ENCODE measurements around the gene F2. TPM values are rescaled to one million over a fixed set of nuclear protein-coding genes. Genes with fewer than 3 reads are reported as not detected.

F2 gene
- total RNA-seq, 1 donor = not detected

- H2AFZ ChIP-seq (ENCODE audit: low read length) = no peak overlapping the region
- no peaks in the 10 kb centered on the region for H3K79me2 ChIP-seq (ENCODE audit: insufficient read depth, low read length)
- DNase-seq (ENCODE audit: insufficient read length, low spot score, missing footprints) = peak; percentile 87
Measured at GRCh38 chr11:46729110-46730027, 10.4 kb downstream of the F2 start.

GRCh38 chr11:46731545-46731944, 12.5 kb downstream of the F2 start:
- DNase-seq (ENCODE audit: insufficient read length, low spot score, missing footprints) = no peak
- no peak overlapping the region for H3K4me2 ChIP-seq (ENCODE audit: insufficient read depth, low read length)
- peaks cover 3% of the 10 kb centered on the region for H3K4me1 ChIP-seq (ENCODE audit: insufficient read depth, low read length)
- H3K79me2 ChIP-seq (ENCODE audit: insufficient read depth, low read length) = no peaks in the 10 kb centered on the region
- H3K4me3 ChIP-seq (ENCODE audit: insufficient read depth, low read length) = no peak overlapping the region
- no peaks in the 10 kb centered on the region for H3K9me3 ChIP-seq (ENCODE audit: low read depth, low read length)
- H3K27ac ChIP-seq (ENCODE audit: low read depth, low read length) = no peak overlapping the region
- H3K27me3 ChIP-seq (ENCODE audit: insufficient read depth, low read length) = no peaks in the 10 kb centered on the region
- H3K36me3 ChIP-seq (ENCODE audit: insufficient read depth, low read length) = no peaks in the 10 kb centered on the region
- H2AFZ ChIP-seq (ENCODE audit: low read length) = no peak overlapping the region
- TF ChIP-seq, protein P1, sequence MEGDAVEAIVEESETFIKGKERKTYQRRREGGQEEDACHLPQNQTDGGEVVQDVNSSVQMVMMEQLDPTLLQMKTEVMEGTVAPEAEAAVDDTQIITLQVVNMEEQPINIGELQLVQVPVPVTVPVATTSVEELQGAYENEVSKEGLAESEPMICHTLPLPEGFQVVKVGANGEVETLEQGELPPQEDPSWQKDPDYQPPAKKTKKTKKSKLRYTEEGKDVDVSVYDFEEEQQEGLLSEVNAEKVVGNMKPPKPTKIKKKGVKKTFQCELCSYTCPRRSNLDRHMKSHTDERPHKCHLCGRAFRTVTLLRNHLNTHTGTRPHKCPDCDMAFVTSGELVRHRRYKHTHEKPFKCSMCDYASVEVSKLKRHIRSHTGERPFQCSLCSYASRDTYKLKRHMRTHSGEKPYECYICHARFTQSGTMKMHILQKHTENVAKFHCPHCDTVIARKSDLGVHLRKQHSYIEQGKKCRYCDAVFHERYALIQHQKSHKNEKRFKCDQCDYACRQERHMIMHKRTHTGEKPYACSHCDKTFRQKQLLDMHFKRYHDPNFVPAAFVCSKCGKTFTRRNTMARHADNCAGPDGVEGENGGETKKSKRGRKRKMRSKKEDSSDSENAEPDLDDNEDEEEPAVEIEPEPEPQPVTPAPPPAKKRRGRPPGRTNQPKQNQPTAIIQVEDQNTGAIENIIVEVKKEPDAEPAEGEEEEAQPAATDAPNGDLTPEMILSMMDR (IDR thresholded peaks at IDR 0.05; ENCODE audit: extremely low read depth, low read depth, low read length) = no peak
- no peaks in the 10 kb centered on the region for H4K20me1 ChIP-seq (ENCODE audit: insufficient read depth, low read length)

More at GRCh38 chr11:46729110-46730027, 10.4 kb downstream of the F2 start:
- H3K27me3 ChIP-seq (ENCODE audit: insufficient read depth, low read length) = no peaks in the 10 kb centered on the region
- H3K4me1 ChIP-seq (ENCODE audit: insufficient read depth, low read length) = no peaks in the 10 kb centered on the region
- TF ChIP-seq, protein P1 (IDR thresholded peaks at IDR 0.05; ENCODE audit: extremely low read depth, low read depth, low read length) = no peak
- H4K20me1 ChIP-seq (ENCODE audit: insufficient read depth, low read length) = no peaks in the 10 kb centered on the region
- no peaks in the 10 kb centered on the region for H3K9me3 ChIP-seq (ENCODE audit: low read depth, low read length)
- H3K4me3 ChIP-seq (ENCODE audit: insufficient read depth, low read length) = no peak overlapping the region
- H3K36me3 ChIP-seq (ENCODE audit: insufficient read depth, low read length) = no peaks in the 10 kb centered on the region
- no peak overlapping the region for H3K27ac ChIP-seq (ENCODE audit: low read depth, low read length)
- H3K4me2 ChIP-seq (ENCODE audit: insufficient read depth, low read length) = no peak overlapping the region

DNA sequence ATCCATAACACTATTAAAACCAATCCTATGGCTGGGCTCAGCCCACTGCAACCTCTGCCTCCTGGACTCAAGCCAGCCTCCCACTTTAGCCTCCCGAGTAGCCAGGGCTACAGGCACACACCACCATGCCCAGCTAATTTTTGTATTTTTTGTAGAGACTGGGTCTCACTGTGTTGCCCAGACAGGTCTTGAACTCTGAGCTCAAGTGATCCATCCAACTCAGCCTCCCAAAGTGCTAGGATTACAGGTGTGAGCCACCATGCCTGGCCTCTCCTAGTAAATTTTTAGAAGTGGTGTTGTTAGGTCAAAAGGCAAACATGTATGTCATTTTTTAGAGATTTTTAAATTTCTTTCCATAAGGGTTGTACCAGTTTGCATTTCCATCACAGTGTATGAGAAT, 14.2 kb downstream of the F2 start:
- no peaks in the 10 kb centered on the region for H3K79me2 ChIP-seq (ENCODE audit: insufficient read depth, low read length)

GRCh38 chr11:46736146-46736545, 17.1 kb downstream of the F2 start:
- Histone ChIP-seq H3K79me2 (ENCODE audit: insufficient read depth, low read length) (no peaks in the 10 kb centered on the region), H3K4me1 (ENCODE audit: insufficient read depth, low read length) (peaks cover 4% of the 10 kb centered on the region), H3K27ac (ENCODE audit: low read depth, low read length) (no peak overlapping the region), H3K4me3 (ENCODE audit: insufficient read depth, low read length) (no peak overlapping the region), H3K4me2 (ENCODE audit: insufficient read depth, low read length) (no peak overlapping the region), H3K27me3 (ENCODE audit: insufficient read depth, low read length) (no peaks in the 10 kb centered on the region), H3K36me3 (ENCODE audit: insufficient read depth, low read length) (peaks cover 3% of the 10 kb centered on the region), H4K20me1 (ENCODE audit: insufficient read depth, low read length) (no peaks in the 10 kb centered on the region), H2AFZ (ENCODE audit: low read length) (no peak overlapping the region), H3K9me3 (ENCODE audit: low read depth, low read length) (no peaks in the 10 kb centered on the region)
- TF ChIP-seq, protein P1 (IDR thresholded peaks at IDR 0.05; ENCODE audit: extremely low read depth, low read depth, low read length) = no peak
- DNase-seq (ENCODE audit: insufficient read length, low spot score, missing footprints) = no peak

More for the DNA sequence above, 14.2 kb downstream of the F2 start:
- Histone ChIP-seq H3K4me2 (ENCODE audit: insufficient read depth, low read length) (no peak overlapping the region), H3K9me3 (ENCODE audit: low read depth, low read length) (no peaks in the 10 kb centered on the region), H3K27ac (ENCODE audit: low read depth, low read length) (no peak overlapping the region), H4K20me1 (ENCODE audit: insufficient read depth, low read length) (no peaks in the 10 kb centered on the region), H3K4me1 (ENCODE audit: insufficient read depth, low read length) (peaks cover 4% of the 10 kb centered on the region), H3K4me3 (ENCODE audit: insufficient read depth, low read length) (no peak overlapping the region), H3K27me3 (ENCODE audit: insufficient read depth, low read length) (no peaks in the 10 kb centered on the region), H2AFZ (ENCODE audit: low read length) (no peak overlapping the region), H3K36me3 (ENCODE audit: insufficient read depth, low read length) (no peaks in the 10 kb centered on the region)
- no peak for DNase-seq (ENCODE audit: insufficient read length, low spot score, missing footprints)
- TF ChIP-seq, protein P1 (IDR thresholded peaks at IDR 0.05; ENCODE audit: extremely low read depth, low read depth, low read length) = no peak

Data from osteoblast (primary cell).